HFF-Myc (cell line): Measurements from ENCODE around the gene CFAP74.

Source experiments
- DNase-seq: peaks from one replicate; pipeline ENCODE4 v3.0.0-alpha.2; 2011; ENCODE audit warnings: low read depth; ENCODE audit errors: extremely low read depth
- H3K4me3 ChIP-seq: replicated peaks from 2 replicates; pipeline ENCODE4 v1.5.1; 2011; ENCODE audit warnings: low read depth, mild to moderate bottlenecking, control low read depth, low read length
- CTCF ChIP-seq: IDR thresholded peaks from 2 replicates; pipeline ENCODE4 v1.5.1; 2012; ENCODE audit warnings: mild to moderate bottlenecking, low read depth, low read length, control low read depth; ENCODE audit errors: missing control alignments

Gene CFAP74

GRCh38 chr1:1943834-1944570, 59.6 kb downstream of the CFAP74 start:
- peak; percentile 86 for TF ChIP-seq CTCF
- DNase-seq = no peak
- no peak overlapping the region for H3K4me3 ChIP-seq

- no peak for TF ChIP-seq CTCF
- H3K4me3 ChIP-seq = no peak overlapping the region
- DNase-seq = no peak
These were observed 60.6 kb downstream of the CFAP74 start for GRCh38 chr1:1942753-1943656.

- no peak overlapping the region for H3K4me3 ChIP-seq
- no peak for TF ChIP-seq CTCF
- DNase-seq = no peak
These were observed 61.5 kb downstream of the CFAP74 start for GRCh38 chr1:1941868-1942752.

- no peak for TF ChIP-seq CTCF
- no peak for DNase-seq
- no peak overlapping the region for H3K4me3 ChIP-seq
These were observed 62.3 kb downstream of the CFAP74 start for GRCh38 chr1:1941211-1941841.

- DNase-seq = no peak
- TF ChIP-seq CTCF = no peak
- H3K4me3 ChIP-seq = no peak overlapping the region
These were observed 63.5 kb downstream of the CFAP74 start for GRCh38 chr1:1940123-1940425.
